GM12878 (cell line): Measurements from ENCODE around the gene RPL36. TPM values are rescaled to one million over a fixed set of nuclear protein-coding genes. Genes with fewer than 3 reads are reported as not detected.

Source experiments
- ATF7 ChIP-seq: fragments of 450-650 bp; IDR thresholded peaks from 2 replicates; pipeline ENCODE4 v1.6.1; 2016; ENCODE audit warnings: low read depth, mild to moderate bottlenecking
- BCL11A ChIP-seq: IDR thresholded peaks from 2 replicates; pipeline ENCODE4 v1.6.1; 2011; ENCODE audit warnings: low read depth, low read length
- CBFB ChIP-seq: IDR thresholded peaks from 2 replicates; pipeline ENCODE4 v1.6.1; 2016; ENCODE audit warnings: antibody characterized with exemption, low read depth
- CHD1 ChIP-seq: IDR thresholded peaks from 2 replicates; pipeline ENCODE4 v1.6.1; 2012; ENCODE audit warnings: low read depth, low read length, improper control_type of control experiment
- CREB1 ChIP-seq: IDR thresholded peaks from 2 replicates; pipeline ENCODE4 v1.6.1; 2012; ENCODE audit warnings: low read depth, mild to moderate bottlenecking, inconsistent platforms
- EGR1 ChIP-seq, 2 experiments: IDR thresholded peaks; 1 replicate in 1 of 2; 2 replicates in 1 of 2; pipeline ENCODE4 v1.6.1; 2011 to 2012; ENCODE audit warnings: low read depth in 2 of 2, low read length in 2 of 2, borderline replicate concordance in 1 of 2, mild to moderate bottlenecking in 1 of 2, moderate library complexity in 1 of 2
- ELK1 ChIP-seq: IDR thresholded peaks from 2 replicates; pipeline ENCODE4 v1.6.1; 2012; ENCODE audit warnings: low read depth, low read length, improper control_type of control experiment
- LARP7 ChIP-seq: fragments of 450-650 bp; IDR thresholded peaks from 2 replicates; pipeline ENCODE4 v1.6.1; 2017; ENCODE audit warnings: mild to moderate bottlenecking
- MLLT1 ChIP-seq: fragments of 450-650 bp; IDR thresholded peaks from 2 replicates; pipeline ENCODE4 v1.6.1; 2016; ENCODE audit warnings: mild to moderate bottlenecking
- MYC ChIP-seq: IDR thresholded peaks from 2 replicates; pipeline ENCODE4 v1.6.1; 2011; ENCODE audit warnings: mild to moderate bottlenecking, low read length, moderate library complexity, inconsistent platforms; ENCODE audit not compliant: insufficient read depth, insufficient replicate concordance, insufficient read length, severe bottlenecking
- PAX5 ChIP-seq: IDR thresholded peaks from 2 replicates; pipeline ENCODE4 v1.6.1; 2011; ENCODE audit warnings: low read depth, low read length, borderline replicate concordance
- PBX3 ChIP-seq: IDR thresholded peaks from 2 replicates; pipeline ENCODE4 v1.6.1; 2011; ENCODE audit warnings: mild to moderate bottlenecking, low read depth, low read length, moderate library complexity; ENCODE audit not compliant: insufficient replicate concordance
- RELA ChIP-seq: fragments of 450-650 bp; IDR thresholded peaks from 2 replicates; pipeline ENCODE4 v1.8.0; 2014; ENCODE audit warnings: borderline replicate concordance; ENCODE audit not compliant: partially characterized antibody
- RFX5 ChIP-seq: IDR thresholded peaks from 2 replicates; pipeline ENCODE4 v1.6.1; 2011; ENCODE audit warnings: low read depth, low read length, improper control_type of control experiment
- TCF7 ChIP-seq: IDR thresholded peaks from 2 replicates; pipeline ENCODE4 v1.6.1; 2014; ENCODE audit warnings: antibody characterized with exemption, borderline replicate concordance
- ZBTB40 ChIP-seq: fragments of 450-650 bp; IDR thresholded peaks from 2 replicates; pipeline ENCODE4 v1.6.1; 2016; ENCODE audit warnings: mild to moderate bottlenecking, moderate library complexity, borderline replicate concordance
- ZNF24 ChIP-seq: fragments of 450-650 bp; IDR thresholded peaks from 2 replicates; pipeline ENCODE4 v1.6.1; 2017; ENCODE audit warnings: antibody characterized with exemption, mild to moderate bottlenecking
- ZNF622 ChIP-seq: fragments of 450-650 bp; IDR thresholded peaks from 2 replicates; pipeline ENCODE4 v1.6.1; 2017; ENCODE audit warnings: mild to moderate bottlenecking, inconsistent platforms
- polyA plus RNA-seq, 11 experiments: library from polyadenylated mRNA; depleted of rRNA in 4 of 11; unstranded in 6 of 11; stranded (reverse) in 5 of 11; fragments of >200 nt; fragmentation: Nextera tagmentation in 4 of 11; fragmentation: Illumina TruSeq in 1 of 11; extraction: Ambion mirVana in 4 of 11; extraction: Trizol in 1 of 11; gene quantifications; 1 replicate in 1 of 11; 2 replicates in 10 of 11; pipeline versions ENCODE4 v1.2.1 to v1.2.3, GENCODE V29; 2011 to 2016; ENCODE audit warnings: inconsistent platforms in 2 of 11, missing spikeins in 2 of 11, low read depth in 1 of 11
- total RNA-seq, 4 experiments: library from RNA; depleted of rRNA in 3 of 4; stranded (reverse); fragments of >200 nt in 3 of 4; fragmentation: Illumina TruSeq in 1 of 4; extraction: Trizol in 1 of 4; gene quantifications; 2 replicates each; pipeline versions ENCODE4 v1.2.1 to v1.2.3, GENCODE V29; 2013 to 2021

The RPL36 gene
- total and polyA plus RNA-seq, 10 of the 15 experiments (the other 5 are each of a cell fraction or from before 2014, with no cell fraction given): 374 to 4,942 (median 2,053) TPM

- TF ChIP-seq BCL11A (no peak), ELK1 (peak; percentile 11), PBX3 (no peak), ZNF622 (no peak), ZNF24 (no peak), ATF7 (peak; percentile 27; the same call in 1 of the 2 replicates), TCF7 (no peak), RFX5 (no peak), CREB1 (peak; percentile 98), LARP7 (peak; percentile 44), MYC (peak; percentile 90), PAX5 (peak; percentile 9; the same call in 1 of the 2 replicates), ZBTB40 (peak; percentile 94), EGR1 (IDR thresholded peaks at IDR 0.05; ENCODE audit: borderline replicate concordance in 1 of 2, low read depth in 2 of 2, low read length in 2 of 2) (peak in 1 of 2 experiments; percentile 31; a peak in 1 of 3 replicates), CBFB (0 out of 2 replicates have a peak, but pooled peaks have one; percentile 44), MLLT1 (no peak), RELA (peak; percentile 26), CHD1 (no peak)
Observed at GRCh38 chr19:5719961-5720790, 30.1 kb downstream of the RPL36 start, which contains the start of the genes CATSPERD and LONP1 (continued).
